Stimulated activated CD8-positive, alpha-beta memory T cell treated with anti-CD3 and anti-CD28 coated beads, Interleukin-12 subunit alpha, Interleukin-12 subunit beta, amount 100 ng/mL, for 4 hours (primary cell): Measurements from ENCODE around the gene RBM20.
"Not testable (repeated sequence)": the region's sequence is repeated elsewhere in the genome, so short reads cannot be mapped to it uniquely, and the experiment has no call there.

Source experiments
- DNase-seq: peaks from one replicate; pipeline ENCODE4 v3.0.0-alpha.2; 2020; ENCODE audit warnings: low read depth

Gene RBM20

DNA sequence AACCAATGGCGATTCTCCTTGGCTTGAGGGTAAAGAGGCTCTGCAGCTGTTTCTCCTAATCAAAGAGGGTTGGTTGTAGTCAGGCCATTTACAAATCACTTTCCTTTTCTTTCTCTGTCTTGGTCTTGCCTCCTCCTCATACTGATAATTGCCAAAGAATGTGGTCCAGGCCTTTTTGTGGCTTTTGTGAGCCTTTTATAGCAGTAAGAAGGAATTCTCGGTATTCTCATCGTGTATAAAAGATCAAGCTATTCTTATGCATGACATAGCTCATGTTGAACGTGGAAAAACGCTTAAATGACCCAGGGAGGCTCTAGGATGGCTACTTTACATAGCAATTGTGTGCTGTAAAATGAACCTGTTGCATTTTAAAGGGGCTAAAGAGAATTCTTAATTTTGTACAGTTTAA lies 62.6 kb downstream of the RBM20 start:
- DNase-seq, result no peak

DNA sequence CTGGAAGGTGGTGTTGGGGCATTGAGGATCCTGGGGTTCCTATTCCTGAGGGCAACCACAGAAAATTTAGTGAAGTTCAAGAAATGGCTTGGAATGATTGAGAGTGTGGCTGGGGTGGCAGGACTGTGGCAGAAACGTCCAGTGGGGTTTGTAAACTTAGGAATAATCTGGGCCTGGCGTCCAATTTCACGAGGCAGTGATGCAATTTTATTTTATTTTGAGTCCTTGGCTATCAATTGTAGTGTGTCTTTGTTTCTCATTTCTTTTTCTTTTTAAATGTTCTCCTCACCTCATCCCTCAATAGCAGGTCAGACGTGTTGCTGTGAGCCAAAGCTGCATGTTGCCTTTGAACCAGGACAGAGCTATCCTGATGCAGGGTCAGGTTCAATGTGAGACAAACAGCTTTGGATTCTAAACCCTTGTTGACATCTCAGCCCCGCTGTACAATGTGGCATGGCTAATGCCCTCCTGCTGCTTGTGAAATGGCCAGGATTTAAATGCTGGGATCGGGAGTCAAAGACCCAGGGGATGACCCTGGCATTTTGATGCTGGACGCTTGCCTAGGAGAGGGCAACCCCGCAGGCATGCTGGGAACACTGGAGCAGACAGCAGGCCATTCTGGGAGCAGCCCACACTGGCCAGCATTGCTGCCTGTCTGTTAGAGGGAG lies 64.8 kb downstream of the RBM20 start:
- no peak for DNase-seq

DNA sequence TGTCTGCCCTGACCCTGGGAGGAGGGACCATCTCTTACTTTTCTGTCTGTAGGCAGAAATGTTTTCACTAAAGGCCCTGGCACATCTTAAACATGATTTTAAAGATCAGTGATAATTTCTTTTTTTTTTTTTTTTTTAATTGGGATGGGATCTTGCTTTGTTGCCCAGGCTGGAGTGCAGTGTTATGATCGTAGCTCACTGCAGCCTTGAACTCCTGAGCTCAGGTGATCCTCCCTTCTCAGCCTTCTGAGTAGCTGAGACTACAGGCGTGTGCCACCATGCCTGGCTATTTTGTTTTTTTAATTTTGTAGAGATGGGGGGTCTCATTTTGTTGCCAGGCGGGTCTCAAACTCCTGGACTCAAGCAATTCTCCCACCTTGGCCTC lies 65.3 kb downstream of the RBM20 start:
- no peak for DNase-seq

DNA sequence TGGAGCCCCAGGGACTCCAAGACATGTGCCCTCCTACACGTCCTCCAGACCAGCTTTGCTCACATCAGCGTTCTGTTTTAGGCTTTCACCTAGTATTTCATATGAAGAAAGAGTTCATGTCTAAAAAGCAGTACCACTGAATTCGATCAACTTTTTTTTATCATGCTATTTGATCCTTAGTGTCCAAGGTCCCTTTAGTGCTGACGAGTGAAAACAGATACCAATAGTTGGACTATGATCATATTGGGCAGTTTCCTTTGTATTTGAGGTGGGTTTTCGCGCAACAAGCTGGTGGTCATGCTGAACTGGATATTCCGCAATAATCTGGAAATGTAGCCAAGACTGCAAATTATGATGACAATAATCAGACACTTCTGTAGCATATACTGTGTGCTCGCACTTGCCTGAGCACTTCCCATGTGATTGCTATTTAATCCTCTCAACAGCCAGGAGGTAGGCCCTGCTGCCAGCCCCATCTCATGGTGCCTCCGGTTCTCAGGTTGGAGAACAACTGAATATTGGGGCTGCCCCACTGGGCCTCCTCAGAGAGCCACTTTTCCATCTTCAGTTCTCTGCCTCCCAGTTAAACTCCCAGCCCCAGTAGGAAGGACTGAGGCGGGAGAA lies 65.9 kb downstream of the RBM20 start:
- DNase-seq, result no peak

DNA sequence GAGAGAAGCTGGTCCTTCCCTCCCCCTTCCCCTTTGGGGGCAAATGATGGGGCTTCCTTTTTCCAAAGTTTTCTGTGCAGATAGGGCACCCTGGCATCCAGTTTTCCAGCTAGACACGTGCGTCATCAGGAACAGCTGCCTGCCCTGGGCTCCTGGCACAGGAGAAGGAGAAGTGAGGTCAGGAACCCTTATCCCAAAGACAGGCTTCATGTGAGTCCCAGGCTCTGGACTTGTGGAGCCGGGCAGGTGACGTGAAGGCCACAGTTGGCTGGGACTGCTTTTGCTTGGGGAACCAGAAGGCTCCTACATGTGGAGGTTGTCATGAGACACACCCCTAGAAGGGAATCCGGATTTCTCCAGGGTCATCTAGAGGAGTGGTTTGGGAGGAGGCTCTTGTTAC lies 66.5 kb downstream of the RBM20 start:
- DNase-seq, result no peak

DNA sequence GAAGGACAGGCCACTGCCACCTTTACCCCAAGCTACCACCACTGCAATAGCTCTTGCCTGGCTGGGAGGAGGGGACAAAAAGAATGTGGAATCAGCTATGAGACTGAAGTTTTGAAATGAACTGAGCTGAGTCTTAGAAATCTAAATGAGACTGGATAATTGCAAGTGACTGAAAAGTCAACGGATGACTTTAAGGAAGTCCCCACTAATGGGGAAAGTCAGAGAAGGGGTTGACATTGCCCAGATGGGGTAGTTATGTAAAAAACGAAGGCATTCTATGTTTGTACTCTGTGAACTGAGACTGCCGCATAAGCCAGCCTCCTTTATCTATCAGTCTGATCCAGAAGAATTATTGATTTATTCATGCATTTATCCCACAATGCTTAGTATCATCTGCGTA lies 67.2 kb downstream of the RBM20 start:
- DNase-seq, result no peak

DNA sequence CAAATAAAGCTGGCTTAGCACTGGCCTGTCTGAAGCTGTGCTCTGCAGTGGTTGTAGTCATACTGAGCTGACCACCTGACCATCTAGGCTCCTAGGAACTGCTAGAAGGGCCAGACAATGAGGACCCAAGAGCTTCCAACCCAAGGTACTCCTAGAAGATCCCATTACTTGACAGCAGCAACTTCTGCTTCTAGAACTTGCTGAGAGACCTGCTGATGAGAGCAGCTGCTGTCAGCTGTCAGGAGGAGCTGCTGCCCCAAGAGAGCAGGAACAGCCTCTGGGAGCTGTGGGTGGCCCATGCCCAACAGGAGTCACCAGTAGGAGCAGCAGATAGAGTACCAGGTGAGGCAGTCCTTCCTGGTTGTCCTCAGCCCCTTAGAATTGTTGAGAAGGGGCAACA lies 70.2 kb downstream of the RBM20 start:
- no peak for DNase-seq

DNA sequence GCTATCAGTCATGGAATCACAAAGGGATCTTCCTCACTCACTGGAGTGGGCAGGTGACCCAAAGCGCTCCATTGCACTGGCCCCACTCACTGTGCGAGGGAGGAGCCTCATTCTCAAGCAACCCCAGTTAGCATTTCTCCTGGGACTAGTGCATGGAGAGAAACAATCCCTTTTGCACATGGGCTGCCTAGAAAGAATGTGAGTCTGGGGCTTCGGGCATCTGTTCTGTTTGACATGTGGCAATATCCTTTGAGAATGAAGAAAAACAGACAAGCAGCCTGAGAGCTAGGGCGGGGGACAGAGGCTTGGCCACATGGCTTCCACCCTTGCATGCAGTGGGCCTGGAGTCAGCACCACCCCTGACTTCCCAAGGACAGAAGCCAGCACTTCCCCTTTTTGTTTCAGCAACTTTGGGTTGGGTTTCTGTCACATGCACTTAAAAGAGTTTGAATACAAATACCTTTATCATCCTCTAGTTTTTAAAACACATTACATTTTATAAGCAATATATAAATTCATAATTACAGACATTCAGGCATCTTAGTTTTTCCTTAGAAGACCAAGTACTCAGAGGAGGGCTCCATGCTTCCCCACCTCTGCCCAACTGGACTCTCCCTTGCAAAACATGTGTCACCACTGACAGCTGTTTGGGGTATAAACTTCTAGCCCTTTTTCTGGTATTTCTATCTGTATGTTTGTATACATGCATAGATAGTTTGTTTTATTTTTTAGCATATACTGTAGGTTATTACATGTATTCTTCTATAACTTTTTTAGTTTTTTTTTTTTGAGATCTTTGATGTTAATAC lies 73.8 kb downstream of the RBM20 start:
- no peak for DNase-seq

DNA sequence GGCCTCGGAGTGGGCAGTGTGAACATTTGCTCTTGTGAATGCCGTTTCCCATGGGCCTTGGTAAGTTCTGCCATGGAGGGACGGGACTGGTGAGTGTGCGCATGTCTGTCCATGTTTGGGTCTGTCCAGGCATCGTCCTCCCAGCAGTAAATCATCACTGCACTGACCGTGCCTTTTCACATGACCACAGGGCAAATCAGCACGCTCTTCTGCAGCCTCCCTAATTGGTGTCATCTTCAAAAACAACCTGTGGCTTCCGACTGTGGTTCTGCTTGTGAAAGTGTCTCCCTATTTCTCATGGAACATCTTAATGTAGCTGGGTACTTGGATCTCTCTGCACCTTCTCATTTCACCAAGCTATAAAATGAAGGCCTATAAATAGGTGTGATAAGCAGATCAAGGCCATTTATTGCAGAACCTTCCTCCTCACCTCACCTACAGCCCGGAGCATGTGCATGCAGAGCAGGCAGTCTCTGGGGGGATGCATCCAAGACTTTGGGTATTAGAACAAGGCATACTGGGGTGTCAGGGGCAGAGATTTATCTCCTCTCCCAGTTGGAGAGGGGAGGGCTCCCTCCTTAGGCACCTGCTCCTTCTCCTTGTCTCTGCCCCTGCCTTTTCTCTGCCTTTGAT lies 77.4 kb downstream of the RBM20 start:
- DNase-seq, result no peak

DNA sequence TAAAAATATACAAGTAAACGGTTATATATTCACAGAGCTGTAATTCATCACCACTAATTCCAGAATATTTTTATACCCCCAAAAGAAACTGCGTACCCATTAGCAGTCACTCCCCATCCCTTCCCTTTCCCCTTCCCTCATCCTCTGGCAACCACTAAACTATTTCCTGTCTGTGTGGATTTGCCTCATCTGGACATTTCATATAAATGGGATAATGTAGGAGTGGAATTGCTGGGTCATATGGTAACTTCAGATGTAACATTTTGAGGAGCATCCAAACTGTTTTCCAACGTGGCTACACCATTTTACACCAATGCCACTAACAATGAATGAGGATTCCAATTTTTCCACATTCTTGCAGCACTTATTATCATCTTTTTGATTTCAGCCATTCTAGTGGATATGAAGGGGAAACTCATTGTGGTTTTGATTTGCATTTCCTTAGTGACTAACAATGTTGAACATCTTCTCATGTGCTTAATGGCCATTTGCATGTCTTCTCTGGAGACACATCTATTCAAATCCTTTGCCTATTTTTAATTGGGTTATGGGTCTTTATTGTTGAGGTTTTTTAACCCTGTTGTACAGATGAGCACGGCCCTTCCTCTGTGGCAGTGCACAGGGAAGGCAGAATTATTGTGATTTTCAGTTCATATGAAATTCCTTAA lies 79.2 kb downstream of the RBM20 start:
- DNase-seq, result no peak

DNA sequence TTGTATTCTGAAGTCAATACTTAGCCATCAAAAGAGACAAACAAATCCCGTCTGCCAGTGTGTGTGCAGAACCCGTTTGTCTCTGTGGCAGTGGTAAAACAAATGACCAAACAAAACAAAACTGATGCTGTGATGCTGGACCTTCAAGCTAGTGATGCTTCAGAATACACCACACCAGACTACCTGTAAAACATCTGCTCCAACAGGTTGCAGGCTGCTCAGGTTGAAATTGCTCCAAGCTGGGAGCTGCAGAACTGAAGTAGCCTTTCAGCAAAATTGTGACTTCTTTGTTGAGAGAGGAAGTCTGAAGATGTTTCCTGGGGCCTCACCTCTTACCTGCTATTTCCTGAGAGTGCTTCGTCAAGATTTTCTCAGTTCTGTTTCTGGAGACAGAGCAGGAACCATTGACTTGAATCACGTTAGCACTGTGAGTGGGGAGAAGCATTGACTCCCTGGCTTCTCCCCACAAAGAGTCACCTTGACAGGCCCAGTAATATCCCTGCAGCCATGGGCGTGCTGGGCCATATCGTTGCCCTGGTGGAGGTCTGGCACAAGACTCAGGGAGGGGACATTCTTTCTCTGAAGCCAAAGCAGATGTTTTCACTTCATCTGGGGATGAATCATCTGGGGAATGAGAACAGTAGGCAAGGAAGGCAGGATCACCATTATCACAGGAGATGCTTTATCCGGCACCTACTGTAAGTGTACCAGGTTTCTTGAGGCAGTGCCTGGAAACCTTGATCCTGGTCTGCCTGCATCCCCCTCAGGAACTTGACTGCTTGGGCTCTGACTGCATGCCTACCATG lies 80.2 kb downstream of the RBM20 start:
- no peak for DNase-seq

DNA sequence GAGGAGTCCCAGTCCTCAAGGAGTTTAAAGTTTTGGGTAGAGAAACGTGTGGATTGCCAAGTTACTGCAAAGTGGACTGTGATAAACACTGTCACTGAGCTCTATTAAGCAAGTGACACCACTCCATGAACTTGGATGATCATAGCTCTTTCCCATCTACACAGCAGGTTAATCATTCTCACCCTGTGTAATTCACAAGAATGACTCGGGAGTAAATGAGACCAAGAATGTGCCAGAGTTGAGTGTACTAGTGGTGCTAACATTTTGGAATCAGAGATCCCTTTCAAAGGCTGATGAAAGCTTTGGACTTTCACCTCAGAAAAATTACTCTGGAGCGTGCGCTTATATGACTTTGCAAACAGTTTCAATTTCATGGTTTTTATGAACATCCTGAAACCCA lies 80.8 kb downstream of the RBM20 start:
- no peak for DNase-seq

DNA sequence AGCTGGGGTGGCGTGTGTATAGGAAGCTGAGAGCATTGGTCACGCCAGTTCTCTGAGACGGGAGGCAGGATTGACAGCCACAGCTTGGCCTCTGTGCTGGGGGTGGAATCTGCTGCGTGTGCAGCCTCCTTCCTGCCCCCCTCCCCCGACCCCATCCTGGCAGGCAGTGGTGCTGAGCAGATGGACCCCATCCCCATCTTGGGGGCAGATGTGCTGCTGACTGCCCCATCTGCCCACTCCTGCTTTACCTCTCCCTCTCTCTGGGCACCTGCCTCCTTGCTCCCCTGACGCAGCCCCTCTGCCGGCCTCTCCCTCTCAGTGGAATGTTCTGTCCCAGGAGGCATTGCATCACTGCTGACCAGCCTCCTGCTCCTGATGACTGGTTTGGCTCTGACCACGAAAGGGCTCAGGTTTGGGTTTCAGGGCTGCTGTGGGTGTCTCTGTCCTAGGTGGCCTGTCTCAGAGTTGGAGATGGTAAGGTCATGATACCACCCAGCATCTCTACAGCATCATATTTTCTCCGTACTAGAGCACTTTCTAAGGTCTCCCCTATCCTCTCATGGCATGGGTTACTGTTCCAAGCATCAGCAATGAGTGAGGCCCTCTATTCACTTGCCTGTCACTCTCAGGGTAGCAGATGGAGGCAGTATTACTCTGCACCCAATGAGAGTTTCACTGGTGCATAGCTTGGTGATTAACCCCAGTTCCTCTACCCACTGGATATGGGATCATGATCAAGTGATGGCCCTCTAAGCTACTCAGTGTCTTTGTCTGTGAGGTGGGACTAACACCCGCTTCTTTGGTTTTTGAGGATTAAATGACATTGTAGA lies 81.9 kb downstream of the RBM20 start:
- no peak for DNase-seq

DNA sequence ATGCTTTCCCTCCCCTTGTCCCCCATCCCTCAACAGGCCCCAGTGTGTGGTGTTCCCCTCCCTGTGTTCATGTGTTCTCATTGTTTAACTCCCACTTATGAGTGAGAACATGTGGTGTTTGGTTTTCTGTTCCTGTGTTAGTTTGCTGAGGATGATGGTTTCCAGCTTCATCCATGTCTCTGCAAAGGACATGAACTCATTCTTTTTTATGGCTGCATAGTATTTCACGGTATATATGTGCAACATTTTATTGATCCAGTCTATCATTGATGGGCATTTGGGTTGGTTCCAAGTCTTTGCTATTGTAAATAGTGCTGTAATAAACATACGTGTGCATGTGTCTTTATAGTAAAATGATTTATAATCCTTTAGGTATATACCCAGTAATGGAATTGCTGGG lies 83.6 kb downstream of the RBM20 start:
- not testable (repeated sequence) for DNase-seq

DNA sequence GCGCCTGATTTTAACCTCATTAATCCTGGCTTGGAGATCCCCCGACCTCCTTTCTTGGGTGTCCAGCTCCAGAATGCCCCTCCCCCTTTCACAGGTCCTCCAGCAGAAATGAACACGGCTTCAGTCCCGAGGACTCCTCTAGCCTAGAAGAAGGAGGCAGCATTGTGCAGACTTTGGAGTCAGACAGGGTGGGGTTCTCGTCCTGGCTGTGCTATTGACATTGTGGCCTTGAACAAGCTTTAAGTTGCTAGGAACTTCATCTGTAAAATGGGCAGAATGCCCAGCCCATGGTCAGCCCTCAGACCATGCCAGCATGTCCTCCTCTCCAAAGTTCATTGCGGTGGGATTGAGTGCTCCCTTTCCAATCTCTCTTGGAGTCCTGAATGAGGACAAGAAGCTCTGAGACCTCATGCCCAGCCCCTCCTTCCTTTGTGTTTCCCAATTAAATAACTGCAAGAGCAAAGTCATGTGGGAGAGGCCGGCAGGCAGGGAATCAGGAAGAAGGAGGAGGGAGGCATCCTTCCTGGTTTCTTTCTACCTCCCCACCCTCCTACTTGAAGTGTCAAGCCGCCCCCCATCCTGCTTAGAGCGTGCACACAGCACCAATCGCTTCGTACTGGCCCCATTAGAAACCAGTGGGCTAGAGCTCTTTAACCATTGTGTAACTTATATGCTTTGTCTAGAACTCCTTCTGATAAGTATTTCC lies 86.4 kb downstream of the RBM20 start:
- DNase-seq, result no peak

DNA sequence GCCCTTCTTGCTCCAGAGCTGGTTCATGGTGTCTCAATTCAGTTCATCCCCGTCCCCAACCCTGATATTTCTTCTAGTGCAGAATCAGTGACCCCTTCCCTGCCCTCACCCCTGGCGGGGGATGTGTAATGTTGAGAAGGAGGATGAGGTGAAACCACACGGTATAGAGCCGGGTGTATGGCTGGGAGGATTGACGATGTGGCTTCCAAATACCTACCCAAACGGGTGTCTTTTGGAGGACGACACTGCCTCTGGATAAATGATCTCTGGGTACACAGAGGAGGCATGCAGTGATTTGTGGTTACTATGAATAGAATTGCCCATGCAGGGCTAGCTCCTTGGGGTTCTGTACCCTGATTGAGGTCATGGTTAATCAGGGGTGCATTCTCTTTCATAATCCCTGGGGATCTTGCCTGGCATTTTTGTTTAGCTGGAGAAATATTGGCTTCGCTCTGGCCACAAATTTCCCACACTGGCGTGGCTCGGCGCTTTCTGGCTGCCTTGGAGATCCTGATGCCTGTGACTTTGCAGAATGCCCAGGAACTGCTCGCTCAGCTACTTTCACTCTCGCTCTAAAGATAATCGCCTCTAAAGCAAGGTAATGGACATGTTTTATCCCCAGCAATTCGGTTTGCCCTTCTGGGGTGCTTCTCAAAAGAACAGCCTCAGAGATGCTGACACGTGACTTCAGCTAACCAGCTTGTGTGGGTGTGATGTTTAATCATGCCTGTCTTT lies 89.2 kb downstream of the RBM20 start:
- no peak for DNase-seq

DNA sequence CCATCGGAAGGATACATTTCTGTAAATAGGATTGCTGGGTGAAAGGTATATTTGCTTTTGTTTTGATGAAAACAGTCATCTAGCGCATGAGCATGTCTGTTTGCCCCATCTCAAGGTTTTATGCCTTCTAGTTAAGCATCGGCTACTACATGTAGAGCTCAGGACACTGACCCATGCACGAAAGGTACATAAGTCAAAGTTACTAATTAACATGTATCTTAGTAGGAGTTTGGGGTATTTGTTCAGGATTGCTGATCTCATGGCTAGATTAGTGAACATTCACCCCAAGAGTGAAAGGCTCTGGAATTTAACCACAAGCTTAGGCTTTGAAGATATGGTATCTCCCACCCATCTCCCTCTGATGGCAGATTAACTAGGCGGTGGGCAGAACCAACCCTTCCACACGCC lies 91.5 kb downstream of the RBM20 start:
- no peak for DNase-seq

DNA sequence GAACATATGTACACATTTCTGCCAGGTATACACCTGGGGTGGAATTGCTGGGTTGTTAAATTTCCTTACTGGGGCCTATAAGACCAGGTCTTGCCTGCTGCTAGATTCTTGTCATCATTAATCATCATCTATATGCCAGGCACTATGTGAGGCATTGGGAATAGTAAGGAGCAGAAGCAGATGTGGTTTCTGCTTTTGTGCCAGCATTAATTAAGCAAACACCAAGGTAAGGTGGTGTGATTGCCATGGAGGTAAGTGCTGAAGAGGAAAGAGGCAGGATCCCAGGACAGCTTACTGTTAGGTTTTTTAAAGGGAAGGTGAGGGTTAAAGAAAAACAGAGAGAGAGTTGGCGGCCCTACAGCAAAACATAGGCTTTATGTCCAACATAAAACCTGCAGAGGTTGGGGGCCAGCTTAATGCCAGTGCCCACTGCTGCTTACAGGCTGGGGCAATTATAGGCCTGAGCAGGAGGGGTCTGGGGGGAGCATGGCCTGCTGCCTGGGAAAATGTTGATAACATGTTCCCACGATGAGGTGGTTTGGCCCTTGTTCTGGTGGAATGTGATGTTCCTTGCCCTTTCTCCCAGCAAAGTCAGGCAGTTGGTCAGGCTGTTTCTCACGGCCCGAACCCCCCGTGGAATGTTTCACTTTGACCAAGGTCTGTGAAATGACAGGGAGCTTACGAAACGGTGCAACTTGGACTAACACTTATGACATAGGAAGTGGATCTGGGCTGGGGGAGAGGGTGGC lies 93.9 kb downstream of the RBM20 start:
- DNase-seq, result no peak
